GM12878 (cell line): Measurements from ENCODE around the gene HHIPL1. TPM values are rescaled to one million over a fixed set of nuclear protein-coding genes. Genes with fewer than 3 reads are reported as not detected.
A peak's percentile ranks its signal among the peaks of the same experiment; 100 is the strongest.

ENCODE experiments used
- CBFB ChIP-seq: IDR thresholded peaks from 2 replicates; pipeline ENCODE4 v1.6.1; 2016; ENCODE audit warnings: antibody characterized with exemption, low read depth
- CREM ChIP-seq: IDR thresholded peaks from 2 replicates; pipeline ENCODE4 v1.6.1; 2014; ENCODE audit warnings: antibody characterized with exemption, low read depth
- NFXL1 ChIP-seq: fragments of 450-650 bp; IDR thresholded peaks from 2 replicates; pipeline ENCODE4 v1.6.1; 2017; ENCODE audit warnings: antibody characterized with exemption, mild to moderate bottlenecking, borderline replicate concordance
- POU2F2 ChIP-seq: IDR thresholded peaks from 3 replicates; pipeline ENCODE4 v1.6.1; 2011; ENCODE audit warnings: low read depth, mild to moderate bottlenecking, low read length, borderline replicate concordance
- TCF12 ChIP-seq: IDR thresholded peaks from 2 replicates; pipeline ENCODE4 v1.6.1; 2011; ENCODE audit warnings: low read depth, mild to moderate bottlenecking, low read length
- ZNF384 ChIP-seq: IDR thresholded peaks from 2 replicates; pipeline ENCODE4 v1.6.1; 2012; ENCODE audit warnings: low read depth, mild to moderate bottlenecking, low read length, improper control_type of control experiment, borderline replicate concordance
- polyA plus RNA-seq, 11 experiments: library from polyadenylated mRNA; depleted of rRNA in 4 of 11; unstranded in 6 of 11; stranded (reverse) in 5 of 11; fragments of >200 nt; fragmentation: Nextera tagmentation in 4 of 11; fragmentation: Illumina TruSeq in 1 of 11; extraction: Ambion mirVana in 4 of 11; extraction: Trizol in 1 of 11; gene quantifications; 1 replicate in 1 of 11; 2 replicates in 10 of 11; pipeline versions ENCODE4 v1.2.1 to v1.2.3, GENCODE V29; 2011 to 2016; ENCODE audit warnings: inconsistent platforms in 2 of 11, missing spikeins in 2 of 11, low read depth in 1 of 11
- total RNA-seq, 4 experiments: library from RNA; depleted of rRNA in 3 of 4; stranded (reverse); fragments of >200 nt in 3 of 4; fragmentation: Illumina TruSeq in 1 of 4; extraction: Trizol in 1 of 4; gene quantifications; 2 replicates each; pipeline versions ENCODE4 v1.2.1 to v1.2.3, GENCODE V29; 2013 to 2021
- TF ChIP-seq, protein P1 (sequence below): fragments of 450-650 bp; IDR thresholded peaks from 2 replicates; pipeline ENCODE4 v1.6.1; 2016; ENCODE audit warnings: mild to moderate bottlenecking, moderate library complexity, borderline replicate concordance

The HHIPL1 gene
- total and polyA plus RNA-seq, 10 of the 15 experiments (the other 5 are each of a cell fraction or from before 2014, with no cell fraction given), result 0.09 TPM; not detected in 9

DNA sequence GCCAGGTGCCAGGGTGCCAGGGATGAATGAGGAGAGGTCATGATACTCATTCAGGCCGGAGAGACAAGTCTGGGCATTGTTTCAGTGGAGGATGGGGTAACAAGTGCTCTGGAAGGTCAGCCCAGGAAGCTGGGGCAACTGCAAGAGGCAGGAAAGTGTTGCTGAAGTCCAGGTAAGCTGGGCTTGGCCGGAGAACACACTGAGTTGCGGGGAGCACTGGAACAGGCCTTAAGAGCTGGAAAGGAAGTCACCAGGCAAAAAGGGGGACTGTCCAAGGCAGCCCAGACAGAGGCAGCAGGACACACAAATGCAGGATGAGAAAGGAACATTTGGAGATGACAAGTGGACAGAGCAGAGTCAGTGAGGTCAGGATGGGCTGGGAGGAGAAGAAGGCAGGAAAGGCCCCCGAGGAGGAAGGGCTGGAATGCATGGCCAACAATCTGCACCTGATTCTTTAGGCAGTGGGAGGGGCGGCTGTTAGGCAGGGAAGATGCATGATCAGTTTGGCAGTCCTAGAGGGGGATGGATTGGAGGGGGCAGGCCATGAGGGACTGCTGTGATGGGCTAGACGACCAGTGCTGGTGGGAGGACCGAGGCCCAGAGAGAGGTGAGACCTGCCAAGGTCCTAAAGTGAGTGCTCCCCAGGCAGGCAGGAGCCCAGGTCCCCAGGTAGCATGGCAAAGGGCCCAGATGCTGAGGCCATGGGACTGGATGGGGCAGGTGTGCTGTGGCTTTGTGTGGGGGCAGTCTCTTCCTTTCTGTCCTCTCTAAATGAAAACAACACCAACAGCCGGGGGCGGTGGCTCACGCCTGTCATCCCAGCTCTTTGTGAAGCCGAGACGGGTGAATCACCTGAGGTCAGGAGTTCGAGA, 17.2 kb upstream of the HHIPL1 start (continued):
- TF ChIP-seq POU2F2, result no peak
- TF ChIP-seq ZNF384, result no peak
- TF ChIP-seq, protein P1, sequence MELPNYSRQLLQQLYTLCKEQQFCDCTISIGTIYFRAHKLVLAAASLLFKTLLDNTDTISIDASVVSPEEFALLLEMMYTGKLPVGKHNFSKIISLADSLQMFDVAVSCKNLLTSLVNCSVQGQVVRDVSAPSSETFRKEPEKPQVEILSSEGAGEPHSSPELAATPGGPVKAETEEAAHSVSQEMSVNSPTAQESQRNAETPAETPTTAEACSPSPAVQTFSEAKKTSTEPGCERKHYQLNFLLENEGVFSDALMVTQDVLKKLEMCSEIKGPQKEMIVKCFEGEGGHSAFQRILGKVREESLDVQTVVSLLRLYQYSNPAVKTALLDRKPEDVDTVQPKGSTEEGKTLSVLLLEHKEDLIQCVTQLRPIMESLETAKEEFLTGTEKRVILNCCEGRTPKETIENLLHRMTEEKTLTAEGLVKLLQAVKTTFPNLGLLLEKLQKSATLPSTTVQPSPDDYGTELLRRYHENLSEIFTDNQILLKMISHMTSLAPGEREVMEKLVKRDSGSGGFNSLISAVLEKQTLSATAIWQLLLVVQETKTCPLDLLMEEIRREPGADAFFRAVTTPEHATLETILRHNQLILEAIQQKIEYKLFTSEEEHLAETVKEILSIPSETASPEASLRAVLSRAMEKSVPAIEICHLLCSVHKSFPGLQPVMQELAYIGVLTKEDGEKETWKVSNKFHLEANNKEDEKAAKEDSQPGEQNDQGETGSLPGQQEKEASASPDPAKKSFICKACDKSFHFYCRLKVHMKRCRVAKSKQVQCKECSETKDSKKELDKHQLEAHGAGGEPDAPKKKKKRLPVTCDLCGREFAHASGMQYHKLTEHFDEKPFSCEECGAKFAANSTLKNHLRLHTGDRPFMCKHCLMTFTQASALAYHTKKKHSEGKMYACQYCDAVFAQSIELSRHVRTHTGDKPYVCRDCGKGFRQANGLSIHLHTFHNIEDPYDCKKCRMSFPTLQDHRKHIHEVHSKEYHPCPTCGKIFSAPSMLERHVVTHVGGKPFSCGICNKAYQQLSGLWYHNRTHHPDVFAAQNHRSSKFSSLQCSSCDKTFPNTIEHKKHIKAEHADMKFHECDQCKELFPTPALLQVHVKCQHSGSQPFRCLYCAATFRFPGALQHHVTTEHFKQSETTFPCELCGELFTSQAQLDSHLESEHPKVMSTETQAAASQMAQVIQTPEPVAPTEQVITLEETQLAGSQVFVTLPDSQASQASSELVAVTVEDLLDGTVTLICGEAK, result no peak
- TF ChIP-seq CREM, result no peak
- TF ChIP-seq NFXL1, result 0 out of 2 replicates have a peak, but pooled peaks have one; percentile 70
- TF ChIP-seq CBFB, result no peak
- peak; percentile 58; the same call in 1 of the 2 replicates for TF ChIP-seq TCF12
